Activated naive CD8-positive, alpha-beta T cell (primary cell): Measurements from ENCODE around the gene MAGI2.

Experiments used
- H3K27ac Mint-ChIP-seq: one replicate; pipeline ENCODE4 v1.8.0; 2021; ENCODE audit warnings: mixed read lengths
- H3K27me3 Mint-ChIP-seq: one replicate; pipeline ENCODE4 v1.8.0; 2021; ENCODE audit warnings: mixed read lengths
- H3K36me3 Mint-ChIP-seq: one replicate; pipeline ENCODE4 v1.8.0; 2021; ENCODE audit warnings: mixed read lengths
- H3K4me1 Mint-ChIP-seq: one replicate; pipeline ENCODE4 v1.8.0; 2021; ENCODE audit warnings: low read depth, mixed read lengths
- H3K4me3 Mint-ChIP-seq: one replicate; pipeline ENCODE4 v1.8.0; 2021; ENCODE audit warnings: mild to moderate bottlenecking, mixed read lengths
- H3K9me3 Mint-ChIP-seq: one replicate; pipeline ENCODE4 v1.8.0; 2021; ENCODE audit warnings: low read depth, mixed read lengths

MAGI2 gene

DNA sequence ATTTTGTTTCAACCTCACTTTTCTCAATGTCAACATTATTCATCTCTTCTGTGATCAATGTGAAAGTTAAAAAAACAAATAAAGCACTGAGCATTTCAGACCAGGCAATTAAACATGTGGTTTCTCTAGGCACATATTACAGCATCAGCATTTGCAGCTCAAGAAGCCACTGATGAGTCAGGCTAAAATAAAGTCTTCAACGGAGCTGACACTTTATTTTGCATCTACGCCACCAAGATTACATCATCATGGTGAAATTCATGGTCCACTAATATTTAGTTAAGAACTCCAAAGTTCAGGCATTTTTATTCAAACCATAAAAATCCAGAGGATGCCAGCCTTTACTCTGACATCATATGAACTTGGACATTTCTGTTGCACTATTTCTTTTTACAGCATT is 33.0 kb downstream of the MAGI2 start:
- H3K27ac Mint-ChIP-seq = no peak overlapping the region
- H3K27me3 Mint-ChIP-seq = peaks cover 3% of the 10 kb centered on the region
- no peaks in the 10 kb centered on the region for H3K4me1 Mint-ChIP-seq
- no peak overlapping the region for H3K4me3 Mint-ChIP-seq
- no peaks in the 10 kb centered on the region for H3K9me3 Mint-ChIP-seq
- H3K36me3 Mint-ChIP-seq = no peaks in the 10 kb centered on the region

DNA sequence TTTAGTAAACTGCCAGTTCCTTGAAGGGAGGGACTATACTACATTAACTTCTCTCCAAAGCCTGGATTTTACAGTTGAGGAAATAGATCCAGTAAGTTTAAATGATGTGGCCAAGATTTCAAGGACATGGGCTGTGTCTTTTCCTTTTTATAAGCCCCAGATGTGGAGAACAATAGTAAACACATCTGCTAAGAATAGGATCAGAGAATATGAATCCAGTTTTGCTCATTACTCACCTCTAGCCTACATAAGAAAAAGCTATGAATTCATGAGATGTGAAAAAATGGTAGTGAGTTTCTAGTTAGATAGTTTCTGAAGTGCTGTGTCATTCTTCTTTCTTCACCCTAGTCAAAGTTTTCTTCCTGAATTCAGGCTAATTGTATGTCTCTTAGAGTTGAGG is 38.6 kb downstream of the MAGI2 start:
- H3K4me1 Mint-ChIP-seq = no peaks in the 10 kb centered on the region
- no peaks in the 10 kb centered on the region for H3K9me3 Mint-ChIP-seq
- peaks cover 4% of the 10 kb centered on the region for H3K27me3 Mint-ChIP-seq
- H3K4me3 Mint-ChIP-seq = no peak overlapping the region
- H3K27ac Mint-ChIP-seq = no peak overlapping the region
- no peaks in the 10 kb centered on the region for H3K36me3 Mint-ChIP-seq

GRCh38 chr7:79412915-79413314 is 40.6 kb downstream of the MAGI2 start:
- Mint-ChIP-seq H3K4me3 (no peak overlapping the region), H3K4me1 (no peaks in the 10 kb centered on the region), H3K36me3 (no peaks in the 10 kb centered on the region), H3K27me3 (peaks cover 4% of the 10 kb centered on the region), H3K9me3 (no peaks in the 10 kb centered on the region), H3K27ac (no peak overlapping the region)

DNA sequence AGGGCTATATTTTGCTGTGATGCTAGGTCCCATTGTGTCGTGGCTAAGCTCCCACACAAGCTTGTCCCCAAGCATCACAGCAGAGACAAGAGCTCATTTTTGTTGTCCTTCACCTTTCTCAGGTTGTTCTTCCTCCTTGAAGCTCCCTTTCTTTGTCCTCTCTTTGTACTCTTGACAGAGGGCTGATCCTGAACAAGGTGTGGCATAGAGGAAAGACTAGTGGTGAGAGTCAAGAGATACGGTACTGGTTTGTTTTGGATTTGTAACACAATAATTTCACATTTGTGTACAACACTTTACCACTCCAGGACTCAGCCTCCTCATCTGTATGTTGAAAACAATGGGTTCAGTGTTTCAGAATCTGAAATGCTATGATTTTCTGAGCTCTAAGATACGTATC is 41.0 kb downstream of the MAGI2 start:
- Mint-ChIP-seq H3K4me3 (no peak overlapping the region), H3K9me3 (no peaks in the 10 kb centered on the region), H3K27me3 (peaks cover 4% of the 10 kb centered on the region), H3K4me1 (no peaks in the 10 kb centered on the region), H3K36me3 (no peaks in the 10 kb centered on the region), H3K27ac (no peak overlapping the region)

DNA sequence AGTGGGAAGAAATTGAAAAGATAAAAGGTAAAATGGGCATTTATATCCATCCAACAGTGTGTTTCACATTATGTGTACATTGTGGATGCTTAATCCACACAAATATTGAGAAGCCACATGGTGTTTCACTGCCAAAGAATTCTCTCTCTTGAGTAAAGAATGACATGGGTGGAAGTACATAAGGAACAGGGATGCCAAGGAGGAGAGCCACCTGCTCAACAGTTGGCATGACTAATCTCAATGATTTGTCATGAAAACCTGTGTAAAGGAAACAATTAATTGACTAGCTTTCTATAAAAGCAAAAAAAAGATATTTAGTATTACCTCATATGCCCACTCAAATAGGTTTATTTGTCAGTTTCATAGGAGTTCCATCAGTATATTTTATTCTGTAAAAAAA is 43.1 kb downstream of the MAGI2 start:
- Mint-ChIP-seq H3K4me3 (no peak overlapping the region), H3K27me3 (peaks cover 4% of the 10 kb centered on the region), H3K36me3 (no peaks in the 10 kb centered on the region), H3K27ac (no peak overlapping the region), H3K4me1 (no peaks in the 10 kb centered on the region), H3K9me3 (no peaks in the 10 kb centered on the region)

DNA sequence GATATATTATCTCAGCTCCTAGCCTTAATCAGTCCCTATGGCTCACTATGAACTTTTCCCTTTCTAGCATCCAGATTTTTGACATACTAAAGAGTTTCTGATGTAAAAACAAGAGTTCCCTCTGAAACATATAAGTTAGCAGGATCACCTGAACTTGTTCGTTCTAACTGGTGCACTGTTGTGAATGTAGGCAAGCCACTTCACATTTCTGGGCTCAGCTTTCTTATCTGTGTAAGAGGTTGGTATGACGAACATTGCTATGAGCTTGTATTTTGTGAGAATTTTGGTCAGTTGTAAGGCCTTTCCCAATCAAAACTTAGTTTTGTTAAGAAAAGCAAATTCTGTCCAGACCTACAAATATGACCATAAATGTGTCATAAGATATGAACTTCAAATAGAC is 46.1 kb downstream of the MAGI2 start:
- H3K9me3 Mint-ChIP-seq = no peaks in the 10 kb centered on the region
- H3K4me3 Mint-ChIP-seq = no peak overlapping the region
- H3K4me1 Mint-ChIP-seq = no peaks in the 10 kb centered on the region
- H3K27ac Mint-ChIP-seq = no peak overlapping the region
- H3K27me3 Mint-ChIP-seq = peaks cover 2% of the 10 kb centered on the region
- H3K36me3 Mint-ChIP-seq = no peaks in the 10 kb centered on the region

DNA sequence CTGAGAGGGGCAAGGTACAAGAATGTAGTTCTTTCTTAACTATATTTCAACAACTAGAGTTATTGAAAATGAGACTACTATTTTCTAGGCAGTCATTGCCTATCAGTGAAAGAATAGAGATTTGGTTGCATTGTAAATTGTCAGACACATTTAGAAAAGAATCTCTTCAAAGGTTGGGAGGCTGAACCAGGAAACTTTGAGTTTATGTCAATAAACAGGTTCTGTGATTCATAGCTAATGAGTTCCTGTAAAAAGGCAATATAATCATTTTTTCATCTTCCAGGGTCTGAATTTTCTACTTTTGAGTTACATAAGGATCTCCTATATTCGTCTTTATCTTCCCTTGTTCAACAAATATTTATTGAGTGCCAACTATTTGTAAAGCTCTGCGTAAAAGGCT is 47.1 kb downstream of the MAGI2 start:
- Mint-ChIP-seq H3K27me3 (peaks cover 2% of the 10 kb centered on the region), H3K9me3 (no peaks in the 10 kb centered on the region), H3K4me1 (no peaks in the 10 kb centered on the region), H3K36me3 (no peaks in the 10 kb centered on the region), H3K27ac (no peak overlapping the region), H3K4me3 (no peak overlapping the region)

- Mint-ChIP-seq H3K36me3 (no peaks in the 10 kb centered on the region), H3K27me3 (no peaks in the 10 kb centered on the region), H3K4me1 (no peaks in the 10 kb centered on the region), H3K4me3 (no peak overlapping the region), H3K27ac (no peak overlapping the region), H3K9me3 (no peaks in the 10 kb centered on the region)
Measured at GRCh38 chr7:79405368-79405767, 48.1 kb downstream of the MAGI2 start.

DNA sequence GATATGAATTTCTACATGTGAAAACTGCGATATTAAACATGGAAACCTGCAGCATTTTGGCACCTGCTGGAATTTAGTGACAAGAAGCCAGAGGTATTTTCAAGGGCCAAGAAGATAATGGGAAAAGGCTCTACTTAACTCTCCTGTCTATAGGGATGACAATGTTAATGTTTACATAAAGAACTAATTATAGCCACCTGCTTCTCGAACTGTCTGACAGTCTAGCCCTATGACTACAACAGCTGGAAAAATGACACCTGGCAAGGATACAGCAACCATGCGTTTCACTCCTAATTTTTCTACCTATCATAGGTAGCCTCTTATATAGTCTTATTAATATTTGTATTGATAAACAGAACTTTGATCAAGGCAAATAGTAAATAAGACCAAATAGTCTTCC is 49.6 kb downstream of the MAGI2 start:
- Mint-ChIP-seq H3K36me3 (no peaks in the 10 kb centered on the region), H3K4me3 (no peak overlapping the region), H3K9me3 (no peaks in the 10 kb centered on the region), H3K27me3 (no peaks in the 10 kb centered on the region), H3K4me1 (no peaks in the 10 kb centered on the region), H3K27ac (no peak overlapping the region)

- no peaks in the 10 kb centered on the region for H3K27me3 Mint-ChIP-seq
- H3K4me1 Mint-ChIP-seq = no peaks in the 10 kb centered on the region
- H3K9me3 Mint-ChIP-seq = no peaks in the 10 kb centered on the region
- H3K4me3 Mint-ChIP-seq = no peak overlapping the region
- no peaks in the 10 kb centered on the region for H3K36me3 Mint-ChIP-seq
- no peak overlapping the region for H3K27ac Mint-ChIP-seq
Measured at GRCh38 chr7:79403451-79403850, 50.0 kb downstream of the MAGI2 start.

DNA sequence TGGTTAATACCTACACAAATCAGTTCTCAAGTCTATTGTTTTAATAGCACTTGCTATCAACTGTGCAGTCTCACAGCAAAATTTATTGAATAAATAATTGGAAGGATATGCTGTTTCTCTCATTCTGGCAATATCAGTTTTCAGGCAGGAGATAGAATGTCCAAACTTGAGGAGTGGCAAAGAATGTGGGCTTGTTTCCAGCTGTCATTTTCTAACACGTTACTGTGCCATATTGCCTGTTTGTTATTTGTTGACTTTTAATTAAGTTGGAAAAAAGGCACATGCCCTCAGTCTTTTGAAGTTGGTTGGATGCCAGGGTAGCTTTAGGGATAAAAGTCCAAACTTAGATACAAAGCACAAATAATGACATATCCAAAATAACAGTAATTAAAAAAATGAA is 52.2 kb downstream of the MAGI2 start:
- Mint-ChIP-seq H3K27me3 (no peaks in the 10 kb centered on the region), H3K4me3 (no peak overlapping the region), H3K36me3 (no peaks in the 10 kb centered on the region), H3K9me3 (no peaks in the 10 kb centered on the region), H3K4me1 (no peaks in the 10 kb centered on the region), H3K27ac (no peak overlapping the region)

GRCh38 chr7:79400222-79400621 is 53.2 kb downstream of the MAGI2 start:
- no peak overlapping the region for H3K4me3 Mint-ChIP-seq
- no peaks in the 10 kb centered on the region for H3K27me3 Mint-ChIP-seq
- no peaks in the 10 kb centered on the region for H3K36me3 Mint-ChIP-seq
- no peak overlapping the region for H3K27ac Mint-ChIP-seq
- H3K4me1 Mint-ChIP-seq = no peaks in the 10 kb centered on the region
- no peaks in the 10 kb centered on the region for H3K9me3 Mint-ChIP-seq

GRCh38 chr7:79398138-79398749 is 55.2 kb downstream of the MAGI2 start:
- Mint-ChIP-seq H3K27ac (no peak overlapping the region), H3K4me1 (no peaks in the 10 kb centered on the region), H3K36me3 (no peaks in the 10 kb centered on the region), H3K4me3 (no peak overlapping the region), H3K9me3 (no peaks in the 10 kb centered on the region), H3K27me3 (no peaks in the 10 kb centered on the region)

- Mint-ChIP-seq H3K36me3 (no peaks in the 10 kb centered on the region), H3K27ac (no peak overlapping the region), H3K4me3 (no peak overlapping the region), H3K4me1 (no peaks in the 10 kb centered on the region), H3K9me3 (no peaks in the 10 kb centered on the region), H3K27me3 (no peaks in the 10 kb centered on the region)
Measured at GRCh38 chr7:79386688-79387422, 66.6 kb downstream of the MAGI2 start.

- Mint-ChIP-seq H3K27me3 (no peaks in the 10 kb centered on the region), H3K4me3 (no peak overlapping the region), H3K4me1 (no peaks in the 10 kb centered on the region), H3K27ac (no peak overlapping the region), H3K36me3 (no peaks in the 10 kb centered on the region), H3K9me3 (no peaks in the 10 kb centered on the region)
Measured at GRCh38 chr7:79381921-79382320, 71.5 kb downstream of the MAGI2 start.

DNA sequence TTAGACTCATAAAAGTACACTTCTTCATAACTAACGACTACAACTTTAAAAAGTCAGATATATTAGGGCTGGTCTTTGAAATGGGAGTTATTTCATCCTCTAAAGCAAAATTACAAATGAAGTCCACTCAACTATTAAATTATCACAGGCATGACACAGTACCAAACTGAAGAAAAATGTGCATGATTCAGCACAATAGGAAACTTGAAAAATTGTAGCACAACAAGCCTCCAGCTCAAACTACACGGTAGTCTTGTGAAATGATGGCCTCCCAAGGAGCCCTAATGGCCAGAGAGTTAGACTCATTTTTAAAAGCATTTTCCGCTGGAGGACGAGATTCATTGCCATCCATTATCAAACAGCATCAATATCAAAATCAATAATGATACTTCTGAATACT is 76.4 kb downstream of the MAGI2 start:
- Mint-ChIP-seq H3K36me3 (no peaks in the 10 kb centered on the region), H3K27me3 (no peaks in the 10 kb centered on the region), H3K9me3 (no peaks in the 10 kb centered on the region), H3K27ac (no peak overlapping the region), H3K4me1 (no peaks in the 10 kb centered on the region), H3K4me3 (no peak overlapping the region)
